Peyer's patch (tissue), 4 donors: ENCODE measurements around the gene LRRC8B.

Experiments used
- CTCF ChIP-seq, 6 experiments: fragments of 450-650 bp in 4 of 6; fragments of 200-600 bp in 2 of 6; sonication (generic) in 1 of 6; IDR thresholded peaks; one replicate each; pipeline ENCODE4 v1.5.1; 2017 to 2019; ENCODE audit warnings: antibody characterized with exemption in 6 of 6, mild to moderate bottlenecking in 3 of 6, moderate library complexity in 1 of 6
- POLR2A ChIP-seq, 2 donors: fragments of 450-650 bp; IDR thresholded peaks; one replicate each; pipeline ENCODE4 v1.5.1; 2017; ENCODE audit warnings: antibody characterized with exemption in 2 of 2, mild to moderate bottlenecking in 2 of 2, moderate library complexity in 2 of 2

- TF ChIP-seq CTCF (IDR thresholded peaks at IDR 0.05) (no peak), POLR2A (IDR thresholded peaks at IDR 0.05) (no peak)
Observed at GRCh38 chr1:89641781-89642180, 117.2 kb downstream of the LRRC8B start.
